Activated naive CD8-positive, alpha-beta T cell (primary cell): ENCODE measurements around the gene THTPA.
"Not testable (repeated sequence)": the region's sequence is repeated elsewhere in the genome, so short reads cannot be mapped to it uniquely, and the experiment has no call there.

Experiments used
- H3K27ac Mint-ChIP-seq: one replicate; pipeline ENCODE4 v1.8.0; 2021; ENCODE audit warnings: mixed read lengths
- H3K27me3 Mint-ChIP-seq: one replicate; pipeline ENCODE4 v1.8.0; 2021; ENCODE audit warnings: mixed read lengths
- H3K36me3 Mint-ChIP-seq: one replicate; pipeline ENCODE4 v1.8.0; 2021; ENCODE audit warnings: mixed read lengths
- H3K4me1 Mint-ChIP-seq: one replicate; pipeline ENCODE4 v1.8.0; 2021; ENCODE audit warnings: low read depth, mixed read lengths
- H3K4me3 Mint-ChIP-seq: one replicate; pipeline ENCODE4 v1.8.0; 2021; ENCODE audit warnings: mild to moderate bottlenecking, mixed read lengths
- H3K9me3 Mint-ChIP-seq: one replicate; pipeline ENCODE4 v1.8.0; 2021; ENCODE audit warnings: low read depth, mixed read lengths

THTPA gene

DNA sequence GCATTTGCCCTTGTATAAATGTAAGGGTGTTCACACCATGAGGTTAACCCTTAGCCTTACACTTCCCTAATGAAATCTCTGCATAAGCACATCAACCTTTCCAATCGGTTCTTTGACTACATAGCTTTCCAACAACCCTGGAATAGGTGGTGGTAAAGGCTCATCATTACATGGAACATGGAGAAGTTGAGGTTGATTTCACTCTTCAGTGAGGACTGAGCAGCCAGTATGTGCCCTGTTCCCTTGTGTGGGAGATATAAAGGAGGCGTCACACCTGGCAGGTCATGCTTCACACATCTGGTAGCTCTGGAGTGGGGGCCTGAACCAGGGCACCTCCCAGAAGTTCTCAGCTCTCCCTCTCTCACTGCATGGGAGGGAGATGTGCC is 44.2 kb downstream of the THTPA start:
- no peak overlapping the region for H3K4me3 Mint-ChIP-seq
- no peak overlapping the region for H3K27ac Mint-ChIP-seq
- H3K27me3 Mint-ChIP-seq: no peaks in the 10 kb centered on the region
- H3K36me3 Mint-ChIP-seq: peaks cover 4% of the 10 kb centered on the region
- no peaks in the 10 kb centered on the region for H3K4me1 Mint-ChIP-seq
- H3K9me3 Mint-ChIP-seq: no peaks in the 10 kb centered on the region

DNA sequence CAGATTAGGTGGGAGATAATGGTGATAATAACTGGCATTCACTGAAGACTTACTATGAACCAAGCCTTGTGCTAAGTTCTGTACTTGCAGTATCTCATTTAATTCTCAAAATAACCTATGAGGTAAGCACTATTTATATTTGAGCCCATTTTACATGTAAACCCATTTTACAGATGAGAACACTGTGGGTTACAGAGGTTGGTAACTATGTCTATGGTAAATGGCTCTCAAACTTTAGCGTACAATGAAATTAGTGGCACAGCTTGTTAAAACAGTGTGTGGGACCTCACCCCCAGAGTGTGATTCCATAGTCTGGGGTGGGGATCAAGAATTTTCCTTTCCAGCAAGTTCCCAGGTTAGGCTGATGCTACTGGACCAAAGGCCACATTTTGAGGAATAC is 44.7 kb downstream of the THTPA start:
- Mint-ChIP-seq H3K27ac (no peak overlapping the region), H3K27me3 (no peaks in the 10 kb centered on the region), H3K36me3 (peaks cover 4% of the 10 kb centered on the region), H3K9me3 (no peaks in the 10 kb centered on the region), H3K4me3 (no peak overlapping the region), H3K4me1 (peaks cover 3% of the 10 kb centered on the region)

- peaks cover 4% of the 10 kb centered on the region for H3K36me3 Mint-ChIP-seq
- peaks cover 6% of the 10 kb centered on the region for H3K4me1 Mint-ChIP-seq
- no peaks in the 10 kb centered on the region for H3K9me3 Mint-ChIP-seq
- no peak overlapping the region for H3K4me3 Mint-ChIP-seq
- H3K27ac Mint-ChIP-seq: no peak overlapping the region
- no peaks in the 10 kb centered on the region for H3K27me3 Mint-ChIP-seq
Observed at GRCh38 chr14:23601424-23601823, 45.4 kb downstream of the THTPA start.

DNA sequence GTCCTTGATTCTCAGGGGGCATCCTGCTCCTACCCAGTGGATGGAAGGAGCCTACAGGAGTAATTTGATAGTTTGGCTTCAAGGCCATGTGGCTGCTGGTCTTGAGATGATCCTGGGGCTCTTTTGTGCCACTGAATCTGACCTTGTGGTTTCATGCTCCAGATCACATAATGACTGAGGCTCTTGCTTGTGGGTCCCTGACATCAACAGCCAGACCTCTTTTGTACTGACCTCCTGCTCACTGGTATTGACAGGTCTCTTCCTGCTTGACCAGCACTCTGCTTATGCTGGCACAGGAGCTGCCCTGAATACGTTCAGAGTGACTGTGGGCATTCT is 45.7 kb downstream of the THTPA start:
- Mint-ChIP-seq H3K4me1 (peaks cover 8% of the 10 kb centered on the region), H3K4me3 (no peak overlapping the region), H3K36me3 (peaks cover 4% of the 10 kb centered on the region), H3K9me3 (no peaks in the 10 kb centered on the region), H3K27me3 (no peaks in the 10 kb centered on the region), H3K27ac (no peak overlapping the region)

- H3K4me3 Mint-ChIP-seq: no peak overlapping the region
- no peaks in the 10 kb centered on the region for H3K27me3 Mint-ChIP-seq
- peaks cover 10% of the 10 kb centered on the region for H3K4me1 Mint-ChIP-seq
- no peak overlapping the region for H3K27ac Mint-ChIP-seq
- no peaks in the 10 kb centered on the region for H3K9me3 Mint-ChIP-seq
- peaks cover 4% of the 10 kb centered on the region for H3K36me3 Mint-ChIP-seq
Observed at GRCh38 chr14:23602181-23603095, 46.4 kb downstream of the THTPA start.

DNA sequence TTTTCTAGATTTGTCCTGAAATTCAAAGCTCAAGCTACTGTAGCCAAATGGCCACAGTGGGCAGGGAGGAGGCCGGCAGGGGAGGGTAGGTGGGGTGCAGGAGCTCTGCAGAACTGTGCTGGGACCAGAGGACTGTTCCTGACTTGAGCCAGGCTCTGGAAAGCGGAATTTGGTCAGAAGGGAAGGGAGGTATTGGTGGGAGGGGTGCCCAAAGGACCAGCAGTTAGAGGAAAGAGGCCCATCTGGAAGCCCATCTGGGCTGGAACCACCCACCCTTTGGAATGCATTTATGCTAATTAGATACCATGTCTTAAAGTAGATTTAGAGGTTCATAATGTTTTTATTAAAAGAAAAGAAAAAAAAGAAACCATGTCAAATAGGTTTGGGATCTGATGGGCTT is 47.0 kb downstream of the THTPA start:
- Mint-ChIP-seq H3K27me3 (no peaks in the 10 kb centered on the region), H3K27ac (no peak overlapping the region), H3K4me3 (no peak overlapping the region), H3K9me3 (no peaks in the 10 kb centered on the region), H3K4me1 (peaks cover 10% of the 10 kb centered on the region), H3K36me3 (peaks cover 4% of the 10 kb centered on the region)

DNA sequence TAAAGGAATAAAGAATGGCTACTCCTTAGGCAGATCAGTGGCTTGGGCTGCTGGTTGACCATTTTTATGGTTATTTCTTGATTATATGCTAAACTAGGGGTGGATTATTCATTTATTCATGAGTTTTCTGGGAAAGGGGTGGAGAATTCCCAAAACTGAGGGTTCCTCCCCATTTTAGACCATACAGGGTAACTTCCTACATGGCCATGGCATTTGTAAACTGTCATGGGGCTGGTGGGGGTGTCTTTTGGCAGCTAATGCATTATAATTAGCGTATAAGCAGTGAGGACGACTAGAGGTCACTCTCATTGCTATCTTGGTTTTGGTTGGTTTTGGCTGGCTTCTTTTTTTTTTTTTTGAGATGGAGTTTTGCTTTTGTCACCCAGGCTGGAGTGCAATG is 48.1 kb downstream of the THTPA start:
- Mint-ChIP-seq H3K27me3 (no peaks in the 10 kb centered on the region), H3K4me3 (no peak overlapping the region), H3K27ac (no peak overlapping the region), H3K4me1 (peaks cover 16% of the 10 kb centered on the region), H3K36me3 (peaks cover 6% of the 10 kb centered on the region), H3K9me3 (peaks cover 4% of the 10 kb centered on the region)

GRCh38 chr14:23604675-23605170 is 48.7 kb downstream of the THTPA start:
- Mint-ChIP-seq H3K4me3 (no peak overlapping the region), H3K4me1 (peaks cover 22% of the 10 kb centered on the region), H3K27ac (no peak overlapping the region), H3K36me3 (peaks cover 7% of the 10 kb centered on the region), H3K9me3 (peaks cover 5% of the 10 kb centered on the region), H3K27me3 (no peaks in the 10 kb centered on the region)

DNA sequence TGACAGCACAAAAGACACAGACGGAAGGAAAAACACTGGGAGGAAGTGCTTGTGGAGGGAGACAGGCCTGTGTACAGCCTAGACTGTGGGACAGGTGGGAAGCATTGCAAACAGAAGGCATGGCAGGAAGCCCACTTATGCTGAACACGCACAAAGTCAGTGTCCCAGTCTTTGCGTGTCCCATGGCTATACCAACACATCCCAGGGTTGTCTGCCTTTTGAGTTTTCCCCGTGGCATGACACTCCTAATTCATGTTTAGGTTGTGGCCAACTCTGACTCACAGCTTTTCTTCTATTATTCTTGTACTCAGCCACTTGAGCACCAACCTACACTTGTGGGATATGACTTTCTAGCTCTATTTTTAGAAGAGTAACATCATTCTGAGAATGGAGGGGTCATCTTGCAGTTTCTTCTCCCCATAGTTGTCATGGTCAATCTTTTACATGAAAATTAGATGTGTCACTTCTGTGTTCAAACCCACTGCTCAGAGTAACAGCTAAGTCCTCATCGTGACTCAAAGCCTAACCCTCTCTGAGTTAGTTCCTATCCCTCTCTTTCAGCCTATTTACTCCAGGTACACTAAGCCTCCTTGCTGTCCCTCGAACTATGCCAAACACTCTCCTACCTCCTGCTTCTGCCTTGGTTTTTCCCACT is 50.0 kb downstream of the THTPA start:
- Mint-ChIP-seq H3K9me3 (peaks cover 5% of the 10 kb centered on the region), H3K36me3 (peaks cover 7% of the 10 kb centered on the region), H3K4me1 (peaks cover 35% of the 10 kb centered on the region), H3K27me3 (no peaks in the 10 kb centered on the region), H3K4me3 (peak overlapping the region; percentile 40), H3K27ac (peak overlapping the region; percentile 80)

- Mint-ChIP-seq H3K27ac (peak overlapping the region; percentile 96), H3K4me3 (no peak overlapping the region)
Observed at GRCh38 chr14:23608454-23608853, 52.4 kb downstream of the THTPA start.

DNA sequence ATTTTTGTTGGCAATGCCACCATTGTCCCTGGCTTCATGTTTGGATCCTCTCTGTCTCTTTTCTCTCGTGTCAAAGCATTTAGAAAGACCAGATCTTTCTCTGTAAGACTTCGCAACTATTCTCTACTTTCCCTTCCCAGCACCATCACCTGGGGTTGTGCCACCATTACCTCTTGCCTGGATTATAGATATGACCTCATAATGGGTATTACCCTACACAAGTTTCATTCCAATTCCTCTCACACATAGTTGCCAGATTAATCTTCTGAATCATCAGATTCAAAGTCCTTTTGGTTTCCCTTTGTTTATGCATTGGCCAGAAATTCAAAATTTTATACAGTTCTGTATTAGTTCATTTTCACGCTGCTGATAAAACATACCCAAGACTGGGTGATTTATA is 52.9 kb downstream of the THTPA start:
- H3K4me3 Mint-ChIP-seq: peak overlapping the region; percentile 27
- peak overlapping the region; percentile 96 for H3K27ac Mint-ChIP-seq
- peaks cover 7% of the 10 kb centered on the region for H3K36me3 Mint-ChIP-seq
- H3K27me3 Mint-ChIP-seq: no peaks in the 10 kb centered on the region
- H3K4me1 Mint-ChIP-seq: peaks cover 49% of the 10 kb centered on the region
- H3K9me3 Mint-ChIP-seq: peaks cover 5% of the 10 kb centered on the region

More at GRCh38 chr14:23608454-23608853, 52.4 kb downstream of the THTPA start:
- Mint-ChIP-seq H3K27me3 (no peaks in the 10 kb centered on the region), H3K9me3 (peaks cover 5% of the 10 kb centered on the region), H3K36me3 (peaks cover 7% of the 10 kb centered on the region), H3K4me1 (peaks cover 49% of the 10 kb centered on the region)

GRCh38 chr14:23609411-23610089 is 53.5 kb downstream of the THTPA start:
- Mint-ChIP-seq H3K4me3 (peak overlapping the region; percentile 34), H3K27ac (peak overlapping the region; percentile 96), H3K4me1 (peaks cover 49% of the 10 kb centered on the region)
- H3K9me3 Mint-ChIP-seq, H3K36me3 Mint-ChIP-seq, H3K27me3 Mint-ChIP-seq: not testable (repeated sequence)
